Esophagus muscularis mucosa (tissue), 4 donors: ENCODE measurements around the gene ALG11. TPM values are rescaled to one million over a fixed set of nuclear protein-coding genes. Genes with fewer than 3 reads are reported as not detected.
"Not testable (repeated sequence)": the region's sequence is repeated elsewhere in the genome, so short reads cannot be mapped to it uniquely, and the experiment has no call there.

Source experiments
- DNase-seq: peaks from one replicate; pipeline ENCODE4 v3.0.0-alpha.2; 2017; ENCODE audit errors: extremely low spot score
- H3K27ac ChIP-seq, 4 donors: fragments of 200-600 bp; sonication (generic); replicated peaks in 1 of 4; 1 replicate in 3 of 4; 2 replicates in 1 of 4; pipeline ENCODE4 v1.5.1; 2016 to 2019; ENCODE audit warnings: mild to moderate bottlenecking in 1 of 4
- H3K27me3 ChIP-seq, 4 donors: fragments of 200-600 bp; sonication (generic); one replicate each; pipeline versions ENCODE4 v1.5.1 to v1.6.0; 2016 to 2019
- H3K36me3 ChIP-seq, 4 donors: fragments of 200-600 bp; sonication (generic); one replicate each; pipeline ENCODE4 v1.5.1; 2016 to 2019
- H3K4me1 ChIP-seq, 4 donors: fragments of 200-600 bp; sonication (generic); one replicate each; pipeline ENCODE4 v1.5.1; 2016 to 2019
- H3K4me3 ChIP-seq, 4 donors: fragments of 200-600 bp; sonication (generic); 1 replicate in 2 of 4; 2 replicates in 2 of 4; pipeline ENCODE4 v1.5.1; 2016 to 2019; ENCODE audit warnings: mild to moderate bottlenecking in 4 of 4, moderate library complexity in 1 of 4
- H3K9me3 ChIP-seq, 4 donors: fragments of 200-600 bp; sonication (generic); 1 replicate in 3 of 4; 2 replicates in 1 of 4; pipeline ENCODE4 v1.5.1; 2016 to 2019
- CTCF ChIP-seq, 3 experiments: fragments of 200-600 bp in 2 of 3; fragments of 450-650 bp in 1 of 3; sonication (generic) in 2 of 3; IDR thresholded peaks; one replicate each; pipeline ENCODE4 v1.5.1; 2017 to 2019; ENCODE audit warnings: antibody characterized with exemption in 3 of 3, mild to moderate bottlenecking in 2 of 3, moderate library complexity in 1 of 3
- EP300 ChIP-seq: sonication (generic); formaldehyde crosslinking; IDR thresholded peaks from one replicate; pipeline ENCODE4 v1.6.1; 2017; ENCODE audit warnings: antibody characterized with exemption
- POLR2A ChIP-seq: fragments of 450-650 bp; IDR thresholded peaks from one replicate; pipeline ENCODE4 v1.6.1; 2017; ENCODE audit warnings: antibody characterized with exemption, moderate library complexity, mild to moderate bottlenecking, low read depth
- POLR2AphosphoS5 ChIP-seq, 2 donors: sonication (generic); formaldehyde crosslinking; IDR thresholded peaks; one replicate each; pipeline ENCODE4 v1.6.1; 2017; ENCODE audit warnings: antibody characterized with exemption in 2 of 2
- WGBS: methylation state at CpG from one replicate; pipeline ENCODE4 v1.1.5; 2018; 5-methylcytosine and 5-hydroxymethylcytosine counted together
- intact Hi-C: fragments of 100-400 bp; cut with DNase I; formaldehyde crosslinking; loops from one replicate; pipeline ENCODE4 v1.15.1; 2023
- total RNA-seq, 4 donors: library from RNA; depleted of rRNA; stranded (reverse); fragments of >200 nt; gene quantifications; one replicate each; pipeline versions ENCODE4 v1.1.0 to v1.2.1, GENCODE V29; 2016

ALG11 gene
- total RNA-seq, 4 donors from 2014 or later, result 12.4 to 21.7 (median 16.3) TPM

DNA sequence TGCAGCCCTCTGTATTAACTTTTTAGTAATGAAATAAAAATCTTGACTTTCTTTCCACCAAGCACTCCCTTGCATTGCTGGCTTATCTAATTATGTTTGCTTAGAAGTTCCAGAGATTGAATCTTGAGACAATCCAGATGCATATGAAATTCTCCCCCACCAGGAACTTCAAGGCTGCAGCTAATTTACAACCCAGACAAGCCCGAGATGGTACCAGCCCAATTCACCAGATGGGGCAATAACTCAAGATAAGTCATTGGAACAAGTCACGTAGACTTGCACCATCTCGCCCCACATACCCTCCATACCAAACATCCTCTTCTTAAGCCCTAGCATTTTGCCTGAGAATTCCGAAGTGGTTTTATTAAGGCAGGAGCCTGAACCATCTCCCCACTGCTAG, 41.3 kb downstream of the ALG11 start:
- TF ChIP-seq EP300 (no peak), POLR2AphosphoS5 (IDR thresholded peaks at IDR 0.05) (no peak), POLR2A (no peak), CTCF (IDR thresholded peaks at IDR 0.05) (no peak)
- peaks cover 0 to 5% (median 0%) of the 10 kb centered on the region in 4 donors for H3K9me3 ChIP-seq
- DNase-seq, result no peak
- WGBS, result 83% methylated on average over 4 of the region's 4 CpGs
- intact Hi-C loops, result no loop called here
- H3K36me3 ChIP-seq, result no peaks in the 10 kb centered on the region
- H3K4me3 ChIP-seq, result no peak overlapping the region
- no peaks in the 10 kb centered on the region for H3K4me1 ChIP-seq
- H3K27ac ChIP-seq, result no peak overlapping the region
- H3K27me3 ChIP-seq, result no peaks in the 10 kb centered on the region

GRCh38 chr13:52061064-52061463, 48.9 kb downstream of the ALG11 start:
- H3K9me3 ChIP-seq, DNase-seq, H3K36me3 ChIP-seq, intact Hi-C loops, H3K4me3 ChIP-seq, H3K27me3 ChIP-seq: not testable (repeated sequence)
- Histone ChIP-seq H3K4me1 (peaks cover 8 to 16% (median 12%) of the 10 kb centered on the region in 4 donors), H3K27ac (peak overlapping the region in 1 of 4 donors; percentile 51)
- 93% methylated on average over 3 of the region's 3 CpGs for WGBS

DNA sequence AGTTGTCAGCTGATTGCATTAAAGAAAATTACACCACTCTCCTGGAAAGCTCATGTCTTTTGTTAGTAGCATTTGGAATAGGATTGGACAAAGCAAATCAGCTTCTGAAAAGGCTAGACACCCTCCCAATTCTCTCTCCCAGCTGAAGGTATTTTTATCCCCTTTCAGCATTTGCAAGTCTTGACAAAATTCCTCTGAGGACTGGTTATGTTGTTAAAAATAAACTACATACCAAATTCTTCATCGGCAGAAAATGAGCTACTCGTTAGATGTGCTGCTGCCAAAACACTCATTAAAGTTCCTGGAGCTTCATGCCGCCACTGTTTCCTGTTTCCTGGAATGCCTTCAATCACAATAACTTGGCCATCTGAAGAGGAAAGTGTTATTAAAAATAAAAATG, 49.4 kb downstream of the ALG11 start:
- TF ChIP-seq POLR2AphosphoS5 (IDR thresholded peaks at IDR 0.05) (no peak), EP300 (no peak), POLR2A (no peak), CTCF (IDR thresholded peaks at IDR 0.05) (no peak)
- Histone ChIP-seq H3K36me3 (no peaks in the 10 kb centered on the region), H3K4me1 (peaks cover 8 to 16% (median 12%) of the 10 kb centered on the region in 4 donors), H3K27me3 (no peaks in the 10 kb centered on the region), H3K4me3 (no peak overlapping the region), H3K9me3 (peaks cover 0 to 9% (median 4%) of the 10 kb centered on the region in 4 donors), H3K27ac (peak overlapping the region in 1 of 4 donors; percentile 51)
- intact Hi-C loops, result no loop called here
- 26% methylated on average over 3 of the region's 3 CpGs for WGBS
- no peak for DNase-seq

- no peaks in the 10 kb centered on the region for H3K36me3 ChIP-seq
- TF ChIP-seq CTCF (IDR thresholded peaks at IDR 0.05) (no peak), POLR2A (no peak), EP300 (no peak), POLR2AphosphoS5 (IDR thresholded peaks at IDR 0.05) (no peak)
- peaks cover 0 to 38% (median 22%) of the 10 kb centered on the region in 4 donors for H3K9me3 ChIP-seq
- H3K4me1 ChIP-seq, result peaks cover 0 to 2% (median 0%) of the 10 kb centered on the region in 4 donors
- intact Hi-C loops, result no loop called here
- DNase-seq, result no peak
- no peaks in the 10 kb centered on the region for H3K27me3 ChIP-seq
- no peak overlapping the region for H3K4me3 ChIP-seq
- no peak overlapping the region for H3K27ac ChIP-seq
Observed at GRCh38 chr13:52067237-52067636, 55.0 kb downstream of the ALG11 start.

DNA sequence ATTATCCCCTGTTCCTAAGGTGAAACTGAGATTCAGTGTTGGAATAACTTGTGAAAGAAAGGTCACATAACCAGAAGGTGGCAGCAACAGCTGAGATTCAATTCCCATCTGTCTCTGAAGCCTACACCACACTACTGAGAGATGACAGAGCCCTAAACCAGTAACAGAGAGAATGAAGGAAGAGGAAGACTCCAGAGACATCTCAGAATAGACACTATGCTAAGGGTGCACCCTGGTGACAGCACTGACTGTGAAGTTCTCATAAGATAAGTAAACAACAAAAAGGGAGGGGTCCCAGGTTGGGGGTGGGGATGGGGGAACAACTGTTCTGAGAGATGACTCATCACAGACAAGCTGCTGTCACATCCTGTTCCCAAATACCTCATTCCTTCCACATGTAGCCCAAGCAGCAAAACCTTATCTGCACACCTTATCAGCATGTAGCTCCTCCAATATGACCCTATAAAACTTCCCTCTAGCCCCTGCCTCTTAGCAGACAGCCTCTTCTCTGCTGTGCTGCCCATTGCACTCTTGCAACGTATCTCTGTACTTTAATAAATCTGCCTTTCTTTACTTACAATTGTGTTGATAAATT, 58.8 kb downstream of the ALG11 start:
- H3K4me3 ChIP-seq, result no peak overlapping the region
- WGBS, result 87% methylated on average over 1 of the region's 1 CpG
- H3K36me3 ChIP-seq, result no peaks in the 10 kb centered on the region
- TF ChIP-seq EP300 (no peak), POLR2AphosphoS5 (IDR thresholded peaks at IDR 0.05) (no peak), POLR2A (no peak), CTCF (IDR thresholded peaks at IDR 0.05) (no peak)
- intact Hi-C loops, result no loop called here
- H3K4me1 ChIP-seq, result no peaks in the 10 kb centered on the region
- H3K27me3 ChIP-seq, result no peaks in the 10 kb centered on the region
- DNase-seq, result no peak
- H3K27ac ChIP-seq, result no peak overlapping the region
- peaks cover 0 to 34% (median 22%) of the 10 kb centered on the region in 4 donors for H3K9me3 ChIP-seq

Other genes starting within 250 kb of the ALG11 start
- gene DHRS12, start 208.2 kb upstream of the ALG11 start, total RNA-seq, result 10 to 100 TPM; 10.3 to 18.6 (median 14.9) TPM
- gene TMEM272, start 167.2 kb upstream of the ALG11 start, total RNA-seq, result not detected
- gene CCDC70, start 150.4 kb upstream of the ALG11 start, total RNA-seq, result not detected
- gene ATP7B, start 948 bp upstream of the ALG11 start, total RNA-seq, result 1 to 10 TPM; 2.5 to 5.2 (median 4.4) TPM
- 10 to 100 TPM; 13.8 to 17.0 (median 16.2) TPM for gene UTP14C, start 12.3 kb downstream of the ALG11 start, total RNA-seq
- gene NEK5, start 116.7 kb downstream of the ALG11 start, total RNA-seq, result under 1 TPM in 3 of 4 donors, not detected in 1; 0.17 to 0.34 (median 0.26) TPM
- 10 to 100 TPM in 1 of 4 donors, 1 to 10 TPM in 3; 5.0 to 11.6 (median 6.9) TPM for gene NEK3, start 147.2 kb downstream of the ALG11 start, total RNA-seq